Right atrium auricular region (tissue), 2 donors: ENCODE data around the gene GRM4. TPM values are rescaled to one million over a fixed set of nuclear protein-coding genes. Genes with fewer than 3 reads are reported as not detected.

Experiments
- DNase-seq: peaks from one replicate; pipeline ENCODE4 v3.0.0-alpha.2; 2019; ENCODE audit warnings: low spot score
- H3K27ac ChIP-seq, 2 donors: fragments of 200-600 bp; sonication (generic); 1 replicate in 1 of 2; 2 replicates in 1 of 2; pipeline ENCODE4 v1.5.1; 2016 to 2019
- H3K27me3 ChIP-seq, 2 donors: fragments of 200-600 bp; sonication (generic); one replicate each; pipeline versions ENCODE4 v1.5.1 to v1.6.0; 2017 to 2019
- H3K36me3 ChIP-seq: fragments of 200-600 bp; sonication (generic); one replicate; pipeline ENCODE4 v1.5.1; 2016
- H3K4me1 ChIP-seq, 2 donors: fragments of 200-600 bp; sonication (generic); one replicate each; pipeline versions ENCODE4 v1.5.1 to v1.6.0; 2017 to 2019
- H3K4me3 ChIP-seq, 2 donors: fragments of 200-600 bp; sonication (generic); 1 replicate in 1 of 2; 2 replicates in 1 of 2; pipeline ENCODE4 v1.5.1; 2017 to 2019; ENCODE audit warnings: mild to moderate bottlenecking in 1 of 2, moderate library complexity in 1 of 2
- H3K9me3 ChIP-seq, 2 donors: fragments of 200-600 bp; sonication (generic); one replicate each; pipeline ENCODE4 v1.5.1; 2019
- CTCF ChIP-seq, 2 donors: fragments of 200-600 bp; sonication (generic); IDR thresholded peaks; one replicate each; pipeline ENCODE4 v1.5.1; 2019; ENCODE audit warnings: antibody characterized with exemption in 2 of 2
- total RNA-seq, 2 donors: library from RNA; depleted of rRNA; stranded (reverse); fragments of >200 nt; gene quantifications; one replicate each; pipeline ENCODE4 v1.1.0, GENCODE V29; 2016

Gene GRM4
- total RNA-seq, 2 donors from 2014 or later, result not detected

- no peak for TF ChIP-seq CTCF (IDR thresholded peaks at IDR 0.05)
- Histone ChIP-seq H3K9me3 (no peaks in the 10 kb centered on the region), H3K36me3 (no peaks in the 10 kb centered on the region), H3K27ac (no peak overlapping the region), H3K27me3 (peaks cover 22 to 37% of the 10 kb centered on the region in 2 donors), H3K4me3 (no peak overlapping the region), H3K4me1 (peaks cover 0 to 33% of the 10 kb centered on the region in 2 donors)
- DNase-seq, result no peak
Measured at GRCh38 chr6:34142061-34142998, 3.6 kb downstream of the GRM4 start.

GRCh38 chr6:34140075-34140474 lies 5.8 kb downstream of the GRM4 start:
- H3K36me3 ChIP-seq, result no peaks in the 10 kb centered on the region
- H3K9me3 ChIP-seq, result no peaks in the 10 kb centered on the region
- peaks cover 22 to 37% of the 10 kb centered on the region in 2 donors for H3K27me3 ChIP-seq
- TF ChIP-seq CTCF (IDR thresholded peaks at IDR 0.05), result no peak
- peaks cover 0 to 24% of the 10 kb centered on the region in 2 donors for H3K4me1 ChIP-seq
- no peak overlapping the region for H3K4me3 ChIP-seq
- H3K27ac ChIP-seq, result no peak overlapping the region
- DNase-seq, result no peak

GRCh38 chr6:34138914-34139510 lies 6.9 kb downstream of the GRM4 start:
- DNase-seq, result no peak
- Histone ChIP-seq H3K9me3 (no peaks in the 10 kb centered on the region), H3K27me3 (peaks cover 22 to 28% of the 10 kb centered on the region in 2 donors), H3K27ac (no peak overlapping the region), H3K4me3 (no peak overlapping the region), H3K4me1 (peaks cover 0 to 14% of the 10 kb centered on the region in 2 donors), H3K36me3 (no peaks in the 10 kb centered on the region)
- no peak for TF ChIP-seq CTCF (IDR thresholded peaks at IDR 0.05)

DNA sequence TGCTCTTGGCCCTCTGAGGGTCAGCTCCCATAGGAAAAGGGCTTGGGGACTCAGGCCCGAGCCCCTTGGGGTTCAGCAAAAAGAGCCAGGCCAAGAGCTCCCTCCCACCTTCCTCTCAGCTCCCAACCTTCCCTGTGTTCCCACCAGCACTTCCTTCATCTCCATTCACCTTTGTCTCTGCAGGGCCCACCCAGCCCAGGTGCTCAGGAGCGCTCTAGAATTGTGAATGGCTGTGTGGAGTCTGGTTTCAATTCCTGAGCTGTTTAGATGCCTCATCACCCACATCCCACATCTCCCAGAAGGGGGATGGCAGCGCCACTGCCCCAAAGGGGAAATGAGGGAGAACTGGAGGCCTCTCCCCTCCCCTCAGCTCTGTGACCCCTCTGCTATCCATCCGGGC lies 7.7 kb downstream of the GRM4 start:
- Histone ChIP-seq H3K4me1 (peaks cover 0 to 6% of the 10 kb centered on the region in 2 donors), H3K27ac (no peak overlapping the region), H3K4me3 (no peak overlapping the region), H3K27me3 (peaks cover 19 to 20% of the 10 kb centered on the region in 2 donors), H3K9me3 (no peaks in the 10 kb centered on the region), H3K36me3 (no peaks in the 10 kb centered on the region)
- DNase-seq, result no peak
- TF ChIP-seq CTCF (IDR thresholded peaks at IDR 0.05), result no peak

DNA sequence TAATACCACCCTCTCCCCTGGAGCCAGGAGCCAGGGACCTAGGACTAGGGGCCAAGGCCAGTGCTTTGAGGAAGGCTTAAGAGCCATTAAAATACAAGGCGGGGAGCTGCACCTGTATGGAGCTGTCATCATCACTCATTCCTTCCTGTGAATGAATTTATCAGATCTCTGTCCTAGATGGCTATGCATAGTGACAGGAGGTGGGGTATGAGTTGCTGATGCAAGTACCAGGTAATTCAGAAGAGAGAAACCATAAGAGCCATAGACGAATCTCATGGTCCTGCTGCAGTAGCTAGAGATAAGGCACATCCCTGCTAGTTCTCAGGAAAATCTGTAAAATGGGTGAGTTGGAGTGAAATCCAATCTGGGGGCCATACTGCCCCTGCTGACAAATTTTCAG lies 10.3 kb downstream of the GRM4 start:
- H3K36me3 ChIP-seq, result no peaks in the 10 kb centered on the region
- H3K4me1 ChIP-seq, result no peaks in the 10 kb centered on the region
- H3K4me3 ChIP-seq, result no peak overlapping the region
- peaks cover 0 to 5% of the 10 kb centered on the region in 2 donors for H3K27me3 ChIP-seq
- no peak for DNase-seq
- no peaks in the 10 kb centered on the region for H3K9me3 ChIP-seq
- TF ChIP-seq CTCF (IDR thresholded peaks at IDR 0.05), result no peak
- H3K27ac ChIP-seq, result no peak overlapping the region
